Spinal cord (tissue), 10 donors: ENCODE results near the gene RSPH4A. TPM values are rescaled to one million over a fixed set of nuclear protein-coding genes. Genes with fewer than 3 reads are reported as not detected.

ENCODE experiments used
- DNase-seq, 6 donors: peaks; one replicate each; pipeline versions ENCODE4 v3.0.0 to v3.0.0-alpha.2; 2013 to 2015; ENCODE audit warnings: low spot score in 6 of 6, low read depth in 4 of 6
- H3K27ac ChIP-seq: one replicate; pipeline ENCODE4 v1.5.1; 2013; ENCODE audit warnings: low read depth, low read length, control low read depth
- H3K27me3 ChIP-seq: one replicate; pipeline ENCODE4 v1.6.1; 2013; ENCODE audit warnings: low read length; ENCODE audit not compliant: control insufficient read depth, insufficient read depth
- H3K36me3 ChIP-seq: one replicate; pipeline ENCODE4 v1.6.1; 2013; ENCODE audit warnings: low read length; ENCODE audit not compliant: control insufficient read depth, insufficient read depth
- H3K4me1 ChIP-seq: one replicate; pipeline ENCODE4 v1.6.1; 2013; ENCODE audit warnings: low read length; ENCODE audit not compliant: control insufficient read depth, insufficient read depth
- H3K4me3 ChIP-seq: one replicate; pipeline ENCODE4 v1.5.1; 2013; ENCODE audit warnings: low read depth, low read length, control low read depth
- H3K9me3 ChIP-seq: one replicate; pipeline ENCODE4 v1.6.1; 2013; ENCODE audit warnings: low read length; ENCODE audit not compliant: control insufficient read depth, insufficient read depth
- WGBS: methylation state at CpG from one replicate; pipeline ENCODE4 v1.1.5; 2013; ENCODE audit warnings: missing lambda C conversion rate; ENCODE audit not compliant: insufficient coverage; 5-methylcytosine and 5-hydroxymethylcytosine counted together
- long read RNA-seq, 4 donors: transcript quantifications; one replicate each; lab custom pipeline, GENCODE V29; 2026
- polyA plus RNA-seq, 2 donors: library from polyadenylated mRNA; unstranded; fragments of 120-200 nt; gene quantifications; one replicate each; pipeline ENCODE4 v1.2.1, GENCODE V29; 2013; ENCODE audit not compliant: insufficient read length in 2 of 2
- total RNA-seq, 2 donors: library from RNA; depleted of rRNA in 1 of 2; stranded (reverse); fragments of 120-200 nt in 1 of 2; fragments of >200 nt in 1 of 2; gene quantifications; one replicate each; pipeline versions ENCODE4 v1.2.3 to v1.2.4, GENCODE V29; 2013 to 2014
- donor health status: healthy.

RSPH4A gene
- 10 to 100 TPM in 1 of 2 donors, 1 to 10 TPM in 1; 7.2 to 19.2 TPM for total RNA-seq
- polyA plus RNA-seq = 10 to 100 TPM in 1 of 2 donors, 1 to 10 TPM in 1; 6.6 to 11.0 TPM
- long read RNA-seq, donor 1 = 0 reads
- long read RNA-seq, donor 2, partial matches to known transcripts = 0 of 2 reads
- long read RNA-seq, donor 2, other reads (novel, unspliced or antisense) = 0 of 2 reads
- long read RNA-seq, donor 3 = 0 reads
- long read RNA-seq, donor 4, partial matches to known transcripts = 0 of 1 reads
- long read RNA-seq, donor 4, other reads (novel, unspliced or antisense) = 0 of 1 reads

- under 1% methylated on average over 23 of the region's 29 CpGs for WGBS
Measured at GRCh38 chr6:116615937-116616736, at the start of gene RSPH4A. TSS of gene RSPH4A (plus strand) at chr6:116616479. CDS start at chr6:116616624, 145 bp downstream.

GRCh38 chr6:116568111-116568510 lies 48.2 kb upstream of the RSPH4A start:
- H3K36me3 ChIP-seq = no peaks in the 10 kb centered on the region
- no peaks in the 10 kb centered on the region for H3K27me3 ChIP-seq
- H3K27ac ChIP-seq = no peak overlapping the region
- DNase-seq = no peak
- peaks cover 10% of the 10 kb centered on the region for H3K4me1 ChIP-seq
- no peaks in the 10 kb centered on the region for H3K9me3 ChIP-seq
- H3K4me3 ChIP-seq = no peak overlapping the region

More at GRCh38 chr6:116615937-116616736, at the start of gene RSPH4A:
- Histone ChIP-seq H3K4me3 (peak within 1 kb of the TSS; percentile 75), H3K27me3 (no peaks in the 10 kb centered on the region), H3K4me1 (peaks cover 8% of the 10 kb centered on the region), H3K36me3 (no peaks in the 10 kb centered on the region), H3K27ac (peak within 1 kb of the TSS; percentile 65), H3K9me3 (no peaks in the 10 kb centered on the region)
- peak; percentile 93 to 99 (median 94) for DNase-seq

- no CpG with 5 or more reads among the region's 7 CpGs for WGBS
- H3K27me3 ChIP-seq = no peaks in the 10 kb centered on the region
Measured at GRCh38 chr6:116568821-116569755, 47.2 kb upstream of the RSPH4A start.

GRCh38 chr6:116570856-116571682 lies 45.2 kb upstream of the RSPH4A start, which contains the start of gene RWDD1:
TSS of gene RWDD1 (plus strand) at chr6:116571504. CDS start at chr6:116571583, 79 bp downstream.
- Histone ChIP-seq H3K4me1 (no peaks in the 10 kb centered on the region), H3K36me3 (peaks cover 2% of the 10 kb centered on the region), H3K27ac (peak within 1 kb of the TSS; percentile 97), H3K9me3 (no peaks in the 10 kb centered on the region), H3K4me3 (peak within 1 kb of the TSS; percentile 99), H3K27me3 (no peaks in the 10 kb centered on the region)
- DNase-seq = peak; percentile 94 to 100 (median 96)
- WGBS = under 1% methylated on average over 59 of the region's 62 CpGs

More at GRCh38 chr6:116568821-116569755, 47.2 kb upstream of the RSPH4A start:
- no peak for DNase-seq
- Histone ChIP-seq H3K4me1 (peaks cover 10% of the 10 kb centered on the region), H3K36me3 (no peaks in the 10 kb centered on the region), H3K9me3 (no peaks in the 10 kb centered on the region), H3K27ac (no peak overlapping the region), H3K4me3 (no peak overlapping the region)

GRCh38 chr6:116571683-116572000 lies 44.6 kb upstream of the RSPH4A start:
- DNase-seq = no peak
- Histone ChIP-seq H3K36me3 (peaks cover 2% of the 10 kb centered on the region), H3K27me3 (no peaks in the 10 kb centered on the region), H3K9me3 (no peaks in the 10 kb centered on the region), H3K27ac (peak overlapping the region; percentile 97), H3K4me3 (peak overlapping the region; percentile 99), H3K4me1 (no peaks in the 10 kb centered on the region)
- no CpG with 5 or more reads among the region's 12 CpGs for WGBS

GRCh38 chr6:116572162-116572561 lies 44.1 kb upstream of the RSPH4A start:
- H3K36me3 ChIP-seq = peaks cover 2% of the 10 kb centered on the region
- 0% methylated on average over 2 of the region's 7 CpGs for WGBS
- no peaks in the 10 kb centered on the region for H3K4me1 ChIP-seq
- H3K9me3 ChIP-seq = no peaks in the 10 kb centered on the region
- H3K27me3 ChIP-seq = no peaks in the 10 kb centered on the region
- DNase-seq = peak in 1 of 6 donors; percentile 21
- H3K27ac ChIP-seq = peak overlapping the region; percentile 97
- peak overlapping the region; percentile 99 for H3K4me3 ChIP-seq

- no peak overlapping the region for H3K4me3 ChIP-seq
- H3K9me3 ChIP-seq = no peaks in the 10 kb centered on the region
- H3K27me3 ChIP-seq = no peaks in the 10 kb centered on the region
- H3K36me3 ChIP-seq = peaks cover 2% of the 10 kb centered on the region
- no CpG with 5 or more reads among the region's 2 CpGs for WGBS
- H3K4me1 ChIP-seq = no peaks in the 10 kb centered on the region
- H3K27ac ChIP-seq = no peak overlapping the region
- DNase-seq = no peak
Measured at GRCh38 chr6:116575227-116575626, 41.1 kb upstream of the RSPH4A start.

- H3K27me3 ChIP-seq = no peaks in the 10 kb centered on the region
Measured at GRCh38 chr6:116577486-116577885, 38.8 kb upstream of the RSPH4A start.

More at GRCh38 chr6:116577486-116577885, 38.8 kb upstream of the RSPH4A start:
- no peak for DNase-seq
- Histone ChIP-seq H3K4me1 (no peaks in the 10 kb centered on the region), H3K9me3 (no peaks in the 10 kb centered on the region), H3K27ac (no peak overlapping the region), H3K4me3 (no peak overlapping the region), H3K36me3 (peaks cover 2% of the 10 kb centered on the region)
- WGBS = 100% methylated on average over 1 of the region's 5 CpGs
